Adrenal gland (tissue), 12 donors: Measurements from ENCODE around the gene BLTP3B. TPM values are rescaled to one million over a fixed set of nuclear protein-coding genes. Genes with fewer than 3 reads are reported as not detected.

ENCODE experiments used
- DNase-seq, 7 donors: peaks; one replicate each; pipeline ENCODE4 v3.0.0-alpha.2; 2019 to 2020
- H3K27ac ChIP-seq, 5 donors: fragments of 200-600 bp; sonication (generic) in 4 of 5; 1 replicate in 3 of 5; 2 replicates in 2 of 5; pipeline versions ENCODE4 v1.5.1 to v1.8.0; 2016 to 2020; ENCODE audit warnings: mild to moderate bottlenecking in 1 of 5
- H3K27me3 ChIP-seq: fragments of 200-600 bp; 2 replicates; pipeline ENCODE4 v1.8.0; 2021
- H3K36me3 ChIP-seq, 2 donors: fragments of 200-600 bp; replicated peaks in 1 of 2; 1 replicate in 1 of 2; 2 replicates in 1 of 2; pipeline versions ENCODE4 v1.5.1 to v1.8.0; 2018 to 2022
- H3K4me1 ChIP-seq, 2 donors: fragments of 200-600 bp; replicated peaks in 1 of 2; 1 replicate in 1 of 2; 2 replicates in 1 of 2; pipeline versions ENCODE4 v1.5.1 to v1.8.0; 2018 to 2021
- H3K4me3 ChIP-seq, 4 donors: fragments of 200-600 bp; sonication (generic) in 3 of 4; one replicate each; pipeline ENCODE4 v1.5.1; 2016 to 2018
- H3K9me3 ChIP-seq, 3 donors: fragments of 200-600 bp; sonication (generic) in 1 of 3; replicated peaks in 1 of 3; 1 replicate in 2 of 3; 2 replicates in 1 of 3; pipeline versions ENCODE4 v1.5.1 to v1.8.0; 2016 to 2021
- CTCF ChIP-seq, 6 experiments: fragments of 450-650 bp in 4 of 6; fragments of 200-600 bp in 2 of 6; sonication (generic) in 1 of 6; IDR thresholded peaks; 1 replicate in 5 of 6; 2 replicates in 1 of 6; pipeline versions ENCODE4 v1.5.1 to v1.8.0; 2016 to 2021; ENCODE audit warnings: antibody characterized with exemption in 6 of 6, mild to moderate bottlenecking in 2 of 6, moderate library complexity in 1 of 6
- POLR2A ChIP-seq, 2 donors: fragments of 450-650 bp; IDR thresholded peaks; one replicate each; pipeline ENCODE4 v1.6.1; 2017; ENCODE audit warnings: antibody characterized with exemption in 2 of 2, mild to moderate bottlenecking in 2 of 2, moderate library complexity in 1 of 2
- WGBS, 4 donors: extraction: QIAGEN DNeasy Blood & Tissue Kit in 2 of 4; methylation state at CpG; one replicate each; pipeline versions ENCODE4 v1.1.5 to v1.1.7; 2013 to 2017; 5-methylcytosine and 5-hydroxymethylcytosine counted together
- intact Hi-C, 2 donors: fragments of 100-400 bp; cut with DNase I; formaldehyde crosslinking; loops; one replicate each; pipeline versions ENCODE4 v1.14.1 to v1.15.0; 2022 to 2023
- polyA plus RNA-seq, 3 donors: library from polyadenylated mRNA; stranded (reverse); fragments of 200-250 nt in 2 of 3; fragments of 350-450 nt in 1 of 3; fragmentation: Illumina TruSeq in 1 of 3; extraction: RNeasy Lipid Tissue Mini Kit (QIAGEN cat#74804) in 1 of 3; gene quantifications; one replicate each; pipeline ENCODE4 v1.2.3, GENCODE V29; 2013 to 2014
- total RNA-seq, 9 donors: library from RNA; depleted of rRNA in 4 of 9; stranded (reverse); fragments of >200 nt in 4 of 9; fragments of 120-200 nt in 1 of 9; fragmentation: NEBNext Ultra II Directional in 1 of 9; extraction: Animal tissue kit (Norgen Biotek cat#: 25700) in 1 of 9; gene quantifications; one replicate each; pipeline versions ENCODE4 v1.1.0 to v1.2.4, GENCODE V29; 2013 to 2023
- donor health status: healthy with polysubstance abuse.
- donor health status: Bipolar disorder and iron deficiency.
- donor health status: DM: yes; HTN: yes; CAD: no.
- donor health status: DM: no; HTN: no; CAD: no.
- donor health status: DM: no; HTN: no; CAD: no.
- donor health status: DM: yes; HTN: yes; CAD: no.

The BLTP3B gene
- total and polyA plus RNA-seq, 12 donors = 6.0 to 50.2 (median 35.6) TPM

GRCh38 chr12:100154474-100155247, 12.0 kb upstream of the BLTP3B start:
- H3K36me3 ChIP-seq = no peaks in the 10 kb centered on the region
- H3K9me3 ChIP-seq = no peaks in the 10 kb centered on the region
- no peaks in the 10 kb centered on the region for H3K4me1 ChIP-seq
- no peak overlapping the region for H3K27ac ChIP-seq
- H3K27me3 ChIP-seq = no peaks in the 10 kb centered on the region
- peak; percentile 68 to 87 (median 75) for DNase-seq
- TF ChIP-seq POLR2A (IDR thresholded peaks at IDR 0.05) = no peak
- TF ChIP-seq CTCF (IDR thresholded peaks at IDR 0.05) = peak; percentile 56 to 82 (median 72)
- no peak overlapping the region for H3K4me3 ChIP-seq
- WGBS, 4 donors = 60 to 72% (median 70%) methylated on average over 11 to 15 of the region's 15 CpGs
- intact Hi-C loops = no loop called here

GRCh38 chr12:100153131-100153530, 10.5 kb upstream of the BLTP3B start:
- H3K4me1 ChIP-seq = no peaks in the 10 kb centered on the region
- no peaks in the 10 kb centered on the region for H3K9me3 ChIP-seq
- no peak for TF ChIP-seq POLR2A (IDR thresholded peaks at IDR 0.05)
- no peak for TF ChIP-seq CTCF (IDR thresholded peaks at IDR 0.05)
- no peak for DNase-seq
- no peaks in the 10 kb centered on the region for H3K36me3 ChIP-seq
- no peaks in the 10 kb centered on the region for H3K27me3 ChIP-seq
- intact Hi-C loops = no loop called here
- H3K27ac ChIP-seq = no peak overlapping the region
- no peak overlapping the region for H3K4me3 ChIP-seq
- 92 to 94% (median 92%) methylated on average over 9 to 10 of the region's 10 CpGs for WGBS, 4 donors

GRCh38 chr12:100151769-100152168, 9.1 kb upstream of the BLTP3B start:
- Histone ChIP-seq H3K9me3 (no peaks in the 10 kb centered on the region), H3K36me3 (no peaks in the 10 kb centered on the region), H3K27me3 (no peaks in the 10 kb centered on the region), H3K4me1 (no peaks in the 10 kb centered on the region), H3K4me3 (no peak overlapping the region), H3K27ac (no peak overlapping the region)
- 89 to 100% (median 98%) methylated on average over 2 of the region's 2 CpGs for WGBS, 4 donors
- DNase-seq = no peak
- intact Hi-C loops = no loop called here
- TF ChIP-seq CTCF (IDR thresholded peaks at IDR 0.05) = no peak
- no peak for TF ChIP-seq POLR2A (IDR thresholded peaks at IDR 0.05)

GRCh38 chr12:100146252-100146651, 3.6 kb upstream of the BLTP3B start:
- WGBS, 4 donors = 98 to 100% (median 99%) methylated on average over 2 of the region's 2 CpGs
- H3K9me3 ChIP-seq = no peaks in the 10 kb centered on the region
- TF ChIP-seq CTCF (IDR thresholded peaks at IDR 0.05) = no peak
- no peak for TF ChIP-seq POLR2A (IDR thresholded peaks at IDR 0.05)
- H3K4me1 ChIP-seq = peaks cover 2 to 6% of the 10 kb centered on the region in 2 donors
- H3K4me3 ChIP-seq = no peak overlapping the region
- no peaks in the 10 kb centered on the region for H3K27me3 ChIP-seq
- no peak overlapping the region for H3K27ac ChIP-seq
- intact Hi-C loops = no loop called here
- no peak for DNase-seq
- no peaks in the 10 kb centered on the region for H3K36me3 ChIP-seq
